Right lobe of liver (tissue), 6 donors: ENCODE measurements around the gene PIGT. TPM values are rescaled to one million over a fixed set of nuclear protein-coding genes. Genes with fewer than 3 reads are reported as not detected.

Experiments used
- ATAC-seq, 4 donors: fragments of 200-7000 bp; cut with Tn5 transposase; one replicate each; pipeline ENCODE4 v1.9.1; 2020; ENCODE audit warnings: mild to moderate bottlenecking in 4 of 4, moderate library complexity in 4 of 4
- DNase-seq, 3 donors: peaks; one replicate each; pipeline ENCODE4 v3.0.0-alpha.2; 2020
- H3K27ac ChIP-seq, 3 donors: fragments of 200-600 bp; one replicate each; pipeline ENCODE4 v1.8.0; 2022
- H3K27me3 ChIP-seq, 2 donors: fragments of 200-600 bp; one replicate each; pipeline ENCODE4 v1.8.0; 2022
- H3K36me3 ChIP-seq, 4 donors: fragments of 200-600 bp; sonication (generic) in 1 of 4; one replicate each; pipeline versions ENCODE4 v1.5.1 to v1.8.0; 2017 to 2022; ENCODE audit warnings: control low read depth in 1 of 4
- H3K4me1 ChIP-seq, 4 donors: fragments of 200-600 bp; sonication (generic) in 1 of 4; one replicate each; pipeline versions ENCODE4 v1.5.1 to v1.8.0; 2017 to 2022; ENCODE audit warnings: control low read depth in 1 of 4
- H3K4me3 ChIP-seq, 3 donors: fragments of 200-600 bp; one replicate each; pipeline ENCODE4 v1.8.0; 2022
- H3K9me3 ChIP-seq, 4 donors: fragments of 200-600 bp; sonication (generic) in 1 of 4; one replicate each; pipeline versions ENCODE4 v1.5.1 to v1.8.0; 2017 to 2022; ENCODE audit warnings: control low read depth in 1 of 4
- CTCF ChIP-seq, 4 donors: fragments of 200-600 bp in 3 of 4; fragments of 450-650 bp in 1 of 4; IDR thresholded peaks; one replicate each; pipeline versions ENCODE4 v1.5.1 to v1.8.0; 2016 to 2022; ENCODE audit warnings: antibody characterized with exemption in 4 of 4, mild to moderate bottlenecking in 2 of 4
- POLR2A ChIP-seq: fragments of 450-650 bp; IDR thresholded peaks from one replicate; pipeline ENCODE4 v1.6.1; 2017; ENCODE audit warnings: antibody characterized with exemption, mild to moderate bottlenecking
- WGBS: methylation state at CpG from one replicate; pipeline ENCODE4 v1.1.6; 2018; ENCODE audit warnings: low coverage, low lambda C conversion rate; ENCODE audit not compliant: insufficient coverage; ENCODE audit errors: missing lambda C conversion rate; 5-methylcytosine and 5-hydroxymethylcytosine counted together
- intact Hi-C, 2 donors: fragments of 100-400 bp; cut with DNase I; formaldehyde crosslinking; loops; one replicate each; pipeline versions ENCODE4 v1.11.2 to v1.14.1; 2022
- total RNA-seq, 6 experiments: library from RNA; depleted of rRNA in 2 of 6; stranded (reverse); fragments of >200 nt in 2 of 6; fragmentation: NEBNext Ultra II Directional in 3 of 6; extraction: Animal tissue kit (Norgen Biotek cat#: 25700) in 3 of 6; gene quantifications; one replicate each; pipeline versions ENCODE4 v1.1.0 to v1.2.4, GENCODE V29; 2016 to 2023
- donor health status: DM: no; HTN: yes; CAD: no.
- donor health status: DM: no; HTN: no; CAD: no.
- donor health status: DM: no; HTN: no; CAD: no.
- donor health status: DM: no; HTN: yes; CAD: no.
- donor health status: DM: no; HTN: yes; CAD: no.

Gene PIGT
- total RNA-seq, 6 experiments from 2014 or later = 35.7 to 58.4 (median 40.5) TPM

GRCh38 chr20:45433316-45433715 lies 17.4 kb downstream of the PIGT start:
- no peaks in the 10 kb centered on the region for H3K9me3 ChIP-seq
- no peaks in the 10 kb centered on the region for H3K4me1 ChIP-seq
- H3K27me3 ChIP-seq = no peaks in the 10 kb centered on the region
- DNase-seq (no peak), ATAC-seq (no peak)
- TF ChIP-seq CTCF (IDR thresholded peaks at IDR 0.05) (no peak), POLR2A (no peak)
- H3K36me3 ChIP-seq = no peaks in the 10 kb centered on the region
- intact Hi-C loops = no loop called here
- 61% methylated on average over 3 of the region's 3 CpGs for WGBS
- no peak overlapping the region for H3K4me3 ChIP-seq
- no peak overlapping the region for H3K27ac ChIP-seq

GRCh38 chr20:45433976-45434375 lies 18.0 kb downstream of the PIGT start:
- no peak for TF ChIP-seq POLR2A
- TF ChIP-seq CTCF (IDR thresholded peaks at IDR 0.05) = no peak
- H3K27ac ChIP-seq = no peak overlapping the region
- intact Hi-C loops = no loop called here

GRCh38 chr20:45436732-45437485 lies 21.0 kb downstream of the PIGT start:
- intact Hi-C loops = loop anchor here in 1 of 2 donors (5.0 kb wide), 1 partner anchor 120 kb away; no protein-coding TSS in a partner anchor
- 5% methylated on average over 24 of the region's 33 CpGs for WGBS
- H3K4me1 ChIP-seq = no peaks in the 10 kb centered on the region
- no peaks in the 10 kb centered on the region for H3K9me3 ChIP-seq
- peak overlapping the region; percentile 50 to 62 (median 57) for H3K4me3 ChIP-seq
- H3K27ac ChIP-seq = peak overlapping the region; percentile 22 to 66 (median 52)
- DNase-seq (peak; percentile 90 to 91 (median 90)), ATAC-seq (peak; percentile 100)
- peak; percentile 91 to 97 (median 96) for TF ChIP-seq CTCF (IDR thresholded peaks at IDR 0.05)
- TF ChIP-seq POLR2A = no peak
- no peaks in the 10 kb centered on the region for H3K27me3 ChIP-seq
- H3K36me3 ChIP-seq = no peaks in the 10 kb centered on the region

More at GRCh38 chr20:45433976-45434375, 18.0 kb downstream of the PIGT start:
- Histone ChIP-seq H3K36me3 (no peaks in the 10 kb centered on the region), H3K4me1 (no peaks in the 10 kb centered on the region), H3K9me3 (no peaks in the 10 kb centered on the region), H3K4me3 (no peak overlapping the region), H3K27me3 (no peaks in the 10 kb centered on the region)
- ATAC-seq (no peak), DNase-seq (no peak)
- no CpG with 5 or more reads among the region's 4 CpGs for WGBS

GRCh38 chr20:45440424-45440823 lies 24.5 kb downstream of the PIGT start:
- no peaks in the 10 kb centered on the region for H3K9me3 ChIP-seq
- H3K4me3 ChIP-seq = no peak overlapping the region
- ATAC-seq = no peak
- intact Hi-C loops = loop anchor here in 1 of 2 donors (5.0 to 10.0 kb wide), 2 partner anchors 66 to 123 kb away; partner anchors contain the start of gene TP53TG5
- DNase-seq = no peak
- H3K36me3 ChIP-seq = no peaks in the 10 kb centered on the region
- no peaks in the 10 kb centered on the region for H3K27me3 ChIP-seq
- 64% methylated on average over 3 of the region's 3 CpGs for WGBS
- H3K4me1 ChIP-seq = no peaks in the 10 kb centered on the region
- TF ChIP-seq POLR2A (no peak), CTCF (IDR thresholded peaks at IDR 0.05) (no peak)
- H3K27ac ChIP-seq = no peak overlapping the region
